HAP-1 (cell line): ENCODE results near the gene SCLT1.
A peak's percentile ranks its signal among the peaks of the same experiment; 100 is the strongest.
"Not testable (repeated sequence)": the region's sequence is repeated elsewhere in the genome, so short reads cannot be mapped to it uniquely, and the experiment has no call there.

ENCODE experiments used
- DNase-seq, 2 experiments: peaks; one replicate each; pipeline ENCODE4 v3.0.0-alpha.2; 2016 to 2020; ENCODE audit warnings: low spot score in 2 of 2
- H3K27me3 ChIP-seq: fragments of 250-450 bp; sonication (Bioruptor Pico); 2 replicates; pipeline ENCODE4 v1.5.1; 2020; ENCODE audit warnings: low read depth, mild to moderate bottlenecking, moderate library complexity
- H3K36me3 ChIP-seq: fragments of 250-450 bp; sonication (Bioruptor Pico); replicated peaks from 2 replicates; pipeline ENCODE4 v1.5.1; 2020; ENCODE audit warnings: mild to moderate bottlenecking
- H3K4me1 ChIP-seq: fragments of 250-450 bp; sonication (Bioruptor Pico); 2 replicates; pipeline ENCODE4 v1.5.1; 2020; ENCODE audit warnings: mild to moderate bottlenecking
- H3K4me3 ChIP-seq: fragments of 250-450 bp; sonication (Bioruptor Pico); 2 replicates; pipeline ENCODE4 v1.5.1; 2020; ENCODE audit warnings: mild to moderate bottlenecking, moderate library complexity
- H3K9me3 ChIP-seq: fragments of 250-450 bp; sonication (Bioruptor Pico); 2 replicates; pipeline ENCODE4 v1.5.1; 2020; ENCODE audit warnings: mild to moderate bottlenecking, moderate library complexity
- in situ Hi-C: fragments of 300-500 bp; cut with MboI; formaldehyde crosslinking; loops from 3 replicates; pipeline ENCODE4 v1.14.3; 2020; ENCODE audit warnings: low sequenced_read_pairs, inconsistent platforms, mixed read lengths

The SCLT1 gene

DNA sequence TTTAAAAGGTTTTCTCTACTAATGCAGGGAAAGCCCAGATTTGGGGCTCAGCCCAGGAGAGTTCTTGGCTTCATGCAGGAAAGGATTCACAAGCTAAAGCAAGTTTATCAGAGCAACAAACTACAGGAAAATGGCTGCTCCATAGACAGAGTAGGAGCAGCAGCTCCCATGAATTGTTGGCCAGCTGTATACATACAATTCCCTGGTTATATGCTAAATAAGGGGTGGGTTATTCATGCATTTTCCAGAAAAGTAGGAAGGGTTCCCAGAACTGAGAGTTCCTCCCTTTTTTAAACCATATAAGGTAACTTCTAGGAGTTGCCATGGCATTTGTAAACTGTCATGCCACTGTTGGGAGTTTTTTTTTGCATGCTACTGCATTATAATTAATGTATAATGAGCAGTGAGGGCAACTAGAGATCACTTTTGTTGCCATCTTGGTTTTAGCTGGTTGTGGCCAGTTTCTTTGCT is 5.2 kb upstream of the SCLT1 start:
- H3K4me3 ChIP-seq, result no peak overlapping the region
- peaks cover 9% of the 10 kb centered on the region for H3K4me1 ChIP-seq
- in situ Hi-C loops, result no loop called here
- H3K36me3 ChIP-seq, result no peaks in the 10 kb centered on the region
- no peak for DNase-seq
- no peaks in the 10 kb centered on the region for H3K27me3 ChIP-seq
- no peaks in the 10 kb centered on the region for H3K9me3 ChIP-seq

- peaks cover 9% of the 10 kb centered on the region for H3K4me1 ChIP-seq
- no peaks in the 10 kb centered on the region for H3K9me3 ChIP-seq
- peak within 1 kb of the TSS; percentile 50 for H3K4me3 ChIP-seq
- H3K27me3 ChIP-seq, result no peaks in the 10 kb centered on the region
- in situ Hi-C loops, result no loop called here
- no peaks in the 10 kb centered on the region for H3K36me3 ChIP-seq
- peak; percentile 68 to 86 for DNase-seq
These were observed 2.6 kb upstream of the SCLT1 start, which contains the start of gene C4orf33 for GRCh38 chr4:129095811-129096454. Gene C4orf33, plus strand, starts transcription at chr4:129096152. Its CDS starts 6,459 bp downstream, at chr4:129102611.

DNA sequence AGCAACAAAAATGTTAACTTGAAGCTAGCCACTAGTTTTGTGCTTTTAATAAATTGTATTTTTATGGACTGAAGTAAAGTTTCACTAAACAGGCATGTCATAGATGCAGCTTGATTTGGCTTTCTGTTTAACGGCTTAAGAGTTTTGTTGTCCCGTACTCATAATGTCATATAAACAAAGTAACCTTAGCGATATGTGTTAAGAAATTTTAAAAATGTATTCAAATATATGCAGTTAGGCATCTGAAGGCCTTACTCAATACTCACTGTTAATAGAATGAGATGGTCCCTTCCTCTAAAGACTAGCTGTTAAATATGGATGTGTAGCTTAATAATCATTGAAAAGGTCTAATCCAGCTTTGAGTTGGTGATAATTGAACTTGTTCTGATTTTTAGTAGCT is 1.0 kb upstream of the SCLT1 start:
- in situ Hi-C loops, result no loop called here
- Histone ChIP-seq H3K36me3 (no peaks in the 10 kb centered on the region), H3K4me1 (peaks cover 12% of the 10 kb centered on the region), H3K4me3 (peak overlapping the region; percentile 71), H3K27me3 (no peaks in the 10 kb centered on the region), H3K9me3 (no peaks in the 10 kb centered on the region)
- no peak for DNase-seq

GRCh38 chr4:129092631-129093190 is 628 bp downstream of the SCLT1 start:
- peaks cover 14% of the 10 kb centered on the region for H3K4me1 ChIP-seq
- no peaks in the 10 kb centered on the region for H3K9me3 ChIP-seq
- H3K4me3 ChIP-seq, result peak overlapping the region; percentile 71
- no peaks in the 10 kb centered on the region for H3K36me3 ChIP-seq
- no peaks in the 10 kb centered on the region for H3K27me3 ChIP-seq
- in situ Hi-C loops, result no loop called here
- DNase-seq, result no peak

DNA sequence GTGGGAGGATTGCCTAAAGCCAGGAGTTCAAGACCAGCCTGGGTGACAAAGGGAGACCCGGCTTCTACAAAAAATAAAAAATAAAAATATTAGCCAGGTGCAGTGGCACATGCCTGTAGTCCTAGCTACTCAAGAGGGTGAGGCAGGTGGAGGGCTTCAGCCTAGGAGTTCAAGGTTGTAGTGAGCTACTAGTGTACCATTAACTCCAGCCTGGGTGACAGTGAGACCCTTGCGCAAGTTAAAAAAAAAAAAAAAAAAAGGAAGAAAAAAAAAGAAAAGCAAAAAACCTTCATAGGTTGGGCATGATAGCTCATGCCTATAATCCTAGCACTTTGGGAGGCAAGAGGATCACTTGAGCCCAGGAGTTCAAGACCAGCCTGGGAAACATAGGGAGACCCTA is 5.8 kb downstream of the SCLT1 start:
- Histone ChIP-seq H3K4me3 (no peak overlapping the region), H3K36me3 (no peaks in the 10 kb centered on the region), H3K27me3 (no peaks in the 10 kb centered on the region), H3K9me3 (peaks cover 3% of the 10 kb centered on the region; the same call in 1 of the 2 replicates), H3K4me1 (peaks cover 5% of the 10 kb centered on the region; the same call in 1 of the 2 replicates)
- in situ Hi-C loops, result no loop called here
- DNase-seq, result no peak

- in situ Hi-C loops, result no loop called here
These were observed 7.9 kb downstream of the SCLT1 start for GRCh38 chr4:129085472-129085871.

GRCh38 chr4:129082302-129082701 is 11.0 kb downstream of the SCLT1 start:
- peaks cover 21% of the 10 kb centered on the region for H3K36me3 ChIP-seq
- H3K4me3 ChIP-seq, result no peak overlapping the region
- in situ Hi-C loops, result no loop called here
- H3K9me3 ChIP-seq, result peaks cover 3% of the 10 kb centered on the region; the same call in 1 of the 2 replicates
- H3K4me1 ChIP-seq, result no peaks in the 10 kb centered on the region
- DNase-seq, result no peak
- H3K27me3 ChIP-seq, result no peaks in the 10 kb centered on the region

More at GRCh38 chr4:129085472-129085871, 7.9 kb downstream of the SCLT1 start:
- Histone ChIP-seq H3K4me1 (peaks cover 5% of the 10 kb centered on the region; the same call in 1 of the 2 replicates), H3K4me3 (no peak overlapping the region), H3K9me3 (peaks cover 3% of the 10 kb centered on the region; the same call in 1 of the 2 replicates), H3K27me3 (no peaks in the 10 kb centered on the region), H3K36me3 (peaks cover 10% of the 10 kb centered on the region; the same call in 1 of the 2 replicates)
- DNase-seq, result no peak

GRCh38 chr4:129080129-129080528 is 13.2 kb downstream of the SCLT1 start:
- Histone ChIP-seq H3K9me3 (0 out of 2 replicates have a peak, but pooled peaks cover 3% of the 10 kb centered on the region), H3K4me3 (no peak overlapping the region), H3K27me3 (no peaks in the 10 kb centered on the region), H3K4me1 (no peaks in the 10 kb centered on the region), H3K36me3 (peaks cover 21% of the 10 kb centered on the region)
- in situ Hi-C loops, result no loop called here
- no peak for DNase-seq

- no peaks in the 10 kb centered on the region for H3K27me3 ChIP-seq
- H3K4me1 ChIP-seq, result no peaks in the 10 kb centered on the region
- H3K36me3 ChIP-seq, result peaks cover 21% of the 10 kb centered on the region
- no peaks in the 10 kb centered on the region; the same call in 1 of the 2 replicates for H3K9me3 ChIP-seq
- H3K4me3 ChIP-seq, result no peak overlapping the region
- in situ Hi-C loops, result no loop called here
- DNase-seq, result no peak
These were observed 16.0 kb downstream of the SCLT1 start for GRCh38 chr4:129077326-129077725.

- H3K4me1 ChIP-seq, H3K27me3 ChIP-seq, in situ Hi-C loops, H3K36me3 ChIP-seq, DNase-seq, H3K9me3 ChIP-seq, H3K4me3 ChIP-seq: not testable (repeated sequence)
These were observed 23.8 kb downstream of the SCLT1 start for GRCh38 chr4:129069537-129069936.

DNA sequence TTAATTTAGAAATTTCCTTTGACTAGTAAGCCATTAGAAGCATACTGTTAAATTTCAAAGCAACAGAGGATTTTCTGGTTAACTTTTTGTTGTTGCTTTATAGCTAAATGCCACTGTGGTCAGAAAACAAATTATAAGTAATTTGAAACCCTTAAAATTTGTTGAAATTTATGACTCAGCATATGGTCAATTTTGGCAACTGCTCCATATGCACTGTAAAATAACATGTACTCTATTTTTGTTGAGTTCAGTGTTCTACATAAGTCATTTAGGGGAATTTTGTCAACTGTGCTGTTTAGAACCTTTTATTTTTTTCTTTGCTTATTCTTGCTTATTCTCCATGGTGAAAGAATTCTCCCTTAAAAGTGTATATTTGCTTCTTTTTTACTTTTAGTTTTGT is 28.6 kb downstream of the SCLT1 start:
- Histone ChIP-seq H3K9me3 (peaks cover 6% of the 10 kb centered on the region), H3K36me3 (no peaks in the 10 kb centered on the region; the same call in none of the 2 replicates), H3K4me1 (no peaks in the 10 kb centered on the region), H3K27me3 (no peaks in the 10 kb centered on the region), H3K4me3 (no peak overlapping the region)
- in situ Hi-C loops, result no loop called here
- no peak for DNase-seq

DNA sequence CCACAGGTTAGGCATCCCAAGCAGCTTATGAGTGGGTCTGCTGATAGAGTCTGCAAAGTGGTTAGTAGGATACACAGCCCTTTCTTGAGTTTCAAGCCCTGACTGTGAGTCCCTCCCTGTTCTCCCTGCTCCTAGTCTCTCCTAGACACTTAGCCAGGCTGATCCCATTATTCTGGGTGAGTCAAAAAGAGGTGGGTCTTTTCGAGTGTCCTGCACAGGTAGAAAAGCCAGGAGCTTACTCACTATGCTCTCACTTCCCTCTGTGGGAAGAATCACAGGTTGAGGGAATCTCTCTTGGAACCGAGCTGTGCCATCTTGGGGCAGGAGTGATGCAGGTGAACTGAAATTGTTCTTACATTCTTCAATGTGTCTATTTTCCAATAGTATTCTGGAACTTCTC is 29.7 kb downstream of the SCLT1 start:
- no peaks in the 10 kb centered on the region for H3K4me1 ChIP-seq
- peaks cover 6% of the 10 kb centered on the region for H3K9me3 ChIP-seq
- DNase-seq, result no peak
- in situ Hi-C loops, result no loop called here
- no peaks in the 10 kb centered on the region; the same call in none of the 2 replicates for H3K36me3 ChIP-seq
- H3K27me3 ChIP-seq, result no peaks in the 10 kb centered on the region
- no peak overlapping the region for H3K4me3 ChIP-seq

DNA sequence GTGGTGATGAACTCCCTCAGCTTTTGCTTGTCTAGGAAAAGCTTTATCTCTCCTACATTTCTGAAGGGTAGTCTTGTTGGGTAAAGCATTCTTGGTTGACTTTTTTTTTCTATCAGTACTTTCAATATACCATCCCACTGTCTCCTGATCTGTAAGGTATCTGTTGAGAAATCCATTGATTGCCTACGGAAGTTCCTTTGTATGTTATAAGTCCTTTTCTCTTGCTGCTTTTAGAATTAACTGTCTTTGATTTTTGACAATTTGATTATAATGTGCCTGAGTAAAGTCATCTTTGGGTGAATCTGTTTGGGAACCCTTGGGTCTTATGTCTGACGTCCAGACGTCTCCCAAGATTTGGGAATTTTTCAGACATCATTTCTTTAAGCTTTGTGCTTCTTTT is 30.8 kb downstream of the SCLT1 start:
- H3K27me3 ChIP-seq, result no peaks in the 10 kb centered on the region
- no peaks in the 10 kb centered on the region for H3K4me1 ChIP-seq
- no peaks in the 10 kb centered on the region; the same call in none of the 2 replicates for H3K36me3 ChIP-seq
- in situ Hi-C loops, result no loop called here
- DNase-seq, result no peak
- H3K4me3 ChIP-seq, result no peak overlapping the region
- H3K9me3 ChIP-seq, result peaks cover 6% of the 10 kb centered on the region

- Histone ChIP-seq H3K4me3 (no peak overlapping the region), H3K27me3 (no peaks in the 10 kb centered on the region), H3K36me3 (no peaks in the 10 kb centered on the region; the same call in none of the 2 replicates), H3K4me1 (no peaks in the 10 kb centered on the region), H3K9me3 (peaks cover 9% of the 10 kb centered on the region)
- in situ Hi-C loops, result no loop called here
- DNase-seq, result no peak
These were observed 34.3 kb downstream of the SCLT1 start for GRCh38 chr4:129059028-129059427.
